Mucosa of rectum (tissue), 2 donors: ENCODE measurements around the gene DDX50.

ENCODE experiments used
- H3K27ac ChIP-seq, 2 donors: one replicate each; pipeline ENCODE4 v1.7.0; 2013; ENCODE audit warnings: inconsistent platforms in 2 of 2, low read depth in 2 of 2, low read length in 2 of 2
- H3K27me3 ChIP-seq, 2 donors: one replicate each; pipeline ENCODE4 v1.7.0; 2013; ENCODE audit warnings: low read length in 2 of 2; ENCODE audit not compliant: control insufficient read depth in 2 of 2, insufficient read depth in 2 of 2
- H3K36me3 ChIP-seq, 2 donors: one replicate each; pipeline ENCODE4 v1.7.0; 2013; ENCODE audit warnings: low read length in 2 of 2; ENCODE audit not compliant: control insufficient read depth in 2 of 2, insufficient read depth in 2 of 2
- H3K4me1 ChIP-seq, 2 donors: one replicate each; pipeline ENCODE4 v1.7.0; 2013; ENCODE audit warnings: low read length in 2 of 2, mild to moderate bottlenecking in 1 of 2; ENCODE audit not compliant: control insufficient read depth in 2 of 2, insufficient read depth in 2 of 2
- H3K4me3 ChIP-seq, 2 donors: one replicate each; pipeline ENCODE4 v1.7.0; 2013; ENCODE audit warnings: low read length in 2 of 2
- H3K9ac ChIP-seq, 2 donors: one replicate each; pipeline ENCODE4 v1.7.0; 2013; ENCODE audit warnings: low read length in 2 of 2, low read depth in 1 of 2, mild to moderate bottlenecking in 1 of 2
- H3K9me3 ChIP-seq, 2 donors: one replicate each; pipeline ENCODE4 v1.7.0; 2013; ENCODE audit warnings: low read length in 2 of 2; ENCODE audit not compliant: control insufficient read depth in 2 of 2
- donor health status: healthy.
- donor health status: Normal muscosa, but diverticular disease.

Gene DDX50

DNA sequence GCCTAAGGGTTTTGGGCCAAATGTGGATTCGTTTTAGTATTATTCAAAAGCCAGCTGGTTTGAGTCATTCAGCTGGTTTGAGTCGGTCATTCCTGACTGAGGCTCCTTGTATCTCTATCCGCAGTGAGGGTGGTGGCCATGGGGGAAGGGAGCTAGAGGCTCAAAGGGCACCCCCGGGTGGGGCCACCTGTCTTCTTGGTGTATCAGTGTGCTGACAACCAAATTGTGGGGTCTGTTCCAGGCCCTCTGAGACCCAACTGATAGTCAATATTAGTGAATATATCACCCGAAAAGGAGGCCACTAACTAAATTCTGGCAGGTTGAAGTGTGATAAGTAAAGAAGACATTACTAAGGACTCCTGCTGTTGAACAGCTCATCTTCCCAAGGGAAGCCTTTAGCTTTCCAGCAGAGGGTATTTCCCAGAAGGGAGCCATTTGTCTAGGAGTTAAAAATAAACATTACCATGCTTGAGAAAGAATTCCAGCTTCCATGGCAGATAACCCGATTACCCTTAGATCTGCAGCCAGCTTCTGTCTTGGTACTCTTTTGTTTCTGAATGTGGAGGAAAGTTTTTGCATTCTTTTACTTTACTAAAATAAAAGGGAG lies 29.9 kb upstream of the DDX50 start:
- Histone ChIP-seq H3K4me3 (no peak overlapping the region), H3K36me3 (no peaks in the 10 kb centered on the region), H3K9me3 (no peaks in the 10 kb centered on the region), H3K27me3 (no peaks in the 10 kb centered on the region), H3K9ac (no peak overlapping the region), H3K4me1 (no peaks in the 10 kb centered on the region), H3K27ac (peak overlapping the region in 1 of 2 donors; percentile 27)

DNA sequence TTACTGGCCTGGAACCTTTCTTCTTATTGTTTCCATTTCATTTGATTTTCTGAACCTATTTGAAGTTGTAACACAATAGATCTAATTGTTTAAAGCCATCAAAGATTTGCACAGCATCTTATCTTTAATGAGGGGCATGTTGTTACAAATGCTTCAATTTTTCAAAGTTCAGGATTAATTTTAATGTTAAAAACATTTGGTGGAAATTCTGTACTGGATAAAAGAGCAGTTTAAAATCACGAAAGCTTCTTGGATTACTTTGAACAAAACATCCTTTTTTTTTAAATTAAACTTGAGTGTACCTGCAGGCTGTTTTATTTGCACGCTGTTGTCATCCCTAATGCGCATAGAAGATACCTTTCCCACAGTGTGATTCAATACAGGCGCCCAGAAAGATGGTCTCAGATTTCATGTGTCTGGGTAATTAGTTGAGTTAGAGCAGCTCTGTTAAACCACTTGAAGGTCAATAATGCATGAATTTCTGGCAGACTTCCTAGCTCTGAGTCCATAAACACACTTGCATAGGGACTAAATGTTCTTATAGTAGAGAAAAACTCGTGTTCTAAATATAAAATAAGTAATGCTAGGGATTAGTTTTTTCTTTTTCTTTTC lies 29.3 kb upstream of the DDX50 start:
- H3K4me1 ChIP-seq: peaks cover 0 to 4% of the 10 kb centered on the region in 2 donors
- H3K27ac ChIP-seq: no peak overlapping the region
- H3K27me3 ChIP-seq: no peaks in the 10 kb centered on the region
- H3K36me3 ChIP-seq: no peaks in the 10 kb centered on the region
- no peaks in the 10 kb centered on the region for H3K9me3 ChIP-seq
- H3K9ac ChIP-seq: no peak overlapping the region
- H3K4me3 ChIP-seq: no peak overlapping the region

DNA sequence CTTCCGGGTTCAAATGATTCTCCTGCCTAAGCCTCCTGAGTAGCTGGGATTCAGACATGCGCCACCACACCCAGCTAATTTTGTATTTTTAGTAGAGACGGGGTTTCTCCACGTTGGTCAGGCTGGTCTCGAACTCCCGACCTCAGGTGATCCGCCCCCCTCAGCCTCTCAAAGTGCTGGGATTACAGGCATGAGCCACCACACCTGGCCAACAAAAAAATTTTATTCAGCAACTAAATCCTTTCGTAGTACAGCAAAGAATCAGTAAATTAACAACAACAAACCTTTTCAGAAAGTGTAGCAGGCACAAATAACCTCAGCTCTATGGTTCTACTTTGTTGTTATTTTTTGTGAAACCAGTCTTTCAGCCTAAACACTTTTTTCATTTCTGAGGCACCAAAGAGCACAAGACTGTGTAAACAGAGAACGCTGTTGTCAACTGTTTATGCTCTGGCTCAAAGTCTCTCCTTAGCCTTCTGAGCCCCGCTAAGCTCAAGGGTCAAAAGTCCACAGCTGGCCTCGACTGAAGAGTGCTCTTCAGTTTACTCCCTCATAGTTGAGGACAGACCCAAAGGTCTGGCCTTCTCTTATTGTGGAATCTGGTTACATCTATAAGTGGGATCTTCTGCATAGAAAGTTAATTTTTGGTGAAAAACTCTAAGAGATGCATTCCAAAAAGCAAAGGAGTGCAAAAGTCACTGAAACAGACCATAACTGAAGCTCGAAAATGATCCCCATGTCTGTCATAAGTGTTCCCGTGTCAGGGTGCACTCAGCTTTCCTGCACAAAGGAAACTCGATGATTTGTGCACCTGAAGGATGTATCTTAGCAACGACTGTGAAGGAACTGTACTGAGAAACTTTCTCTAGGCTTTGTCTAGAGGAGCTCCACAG lies 24.6 kb upstream of the DDX50 start:
- Histone ChIP-seq H3K9me3 (no peaks in the 10 kb centered on the region), H3K27ac (no peak overlapping the region), H3K27me3 (no peaks in the 10 kb centered on the region), H3K9ac (no peak overlapping the region), H3K4me1 (peaks cover 5 to 15% of the 10 kb centered on the region in 2 donors), H3K4me3 (no peak overlapping the region), H3K36me3 (no peaks in the 10 kb centered on the region)

DNA sequence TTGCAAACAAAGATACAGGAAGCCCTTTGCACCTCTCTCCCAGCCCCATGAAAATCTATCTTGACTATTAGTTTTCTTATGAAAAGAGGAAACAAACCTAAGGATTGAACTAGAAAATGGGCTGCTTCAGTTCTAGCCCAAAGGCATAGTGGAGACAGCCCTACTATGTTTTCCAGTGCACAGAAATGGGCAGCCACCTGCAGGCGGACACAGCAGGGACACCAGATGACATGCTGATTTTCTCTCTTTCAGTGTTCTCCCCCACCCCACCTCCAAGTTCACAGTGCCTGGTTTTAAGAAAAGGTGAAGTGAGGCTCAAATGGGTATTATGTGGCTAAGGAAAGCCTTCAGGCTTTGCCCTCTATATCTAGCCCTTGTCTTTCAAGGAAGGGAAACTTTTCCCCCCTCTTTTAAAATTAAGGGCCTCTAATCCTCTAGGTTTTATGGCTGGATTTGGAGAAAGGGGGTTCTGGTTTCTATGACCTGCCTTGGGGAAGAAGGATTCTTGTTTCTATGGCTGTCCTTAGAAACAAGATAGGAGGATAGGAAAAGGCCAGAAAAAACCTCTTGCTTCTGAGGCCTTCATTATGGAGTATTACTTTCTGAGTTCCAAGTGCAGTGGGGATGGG lies 23.5 kb upstream of the DDX50 start:
- Histone ChIP-seq H3K9me3 (no peaks in the 10 kb centered on the region), H3K27me3 (no peaks in the 10 kb centered on the region), H3K4me1 (peaks cover 5 to 15% of the 10 kb centered on the region in 2 donors), H3K36me3 (no peaks in the 10 kb centered on the region), H3K9ac (no peak overlapping the region), H3K27ac (no peak overlapping the region), H3K4me3 (no peak overlapping the region)

DNA sequence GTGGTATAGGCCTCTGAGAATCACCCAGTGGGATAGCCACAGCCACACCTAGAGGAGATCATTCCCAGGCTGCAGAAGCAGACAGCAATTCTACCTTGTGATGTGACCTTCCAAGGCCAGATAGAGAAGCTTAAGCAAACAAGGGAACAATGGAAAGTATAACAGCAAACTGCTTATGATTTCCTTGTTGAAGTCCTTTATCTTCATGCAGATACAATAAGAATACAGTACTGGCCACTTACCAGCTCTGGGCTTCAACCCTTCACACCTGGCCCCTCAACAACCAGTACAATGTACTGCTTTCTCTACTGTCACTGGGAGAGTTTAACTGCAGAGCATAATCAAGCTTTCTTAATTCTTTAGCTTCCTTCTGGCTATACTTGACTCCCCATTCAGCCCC lies 22.6 kb upstream of the DDX50 start:
- Histone ChIP-seq H3K9me3 (no peaks in the 10 kb centered on the region), H3K4me3 (no peak overlapping the region), H3K4me1 (peaks cover 5 to 15% of the 10 kb centered on the region in 2 donors), H3K9ac (no peak overlapping the region), H3K27me3 (no peaks in the 10 kb centered on the region), H3K27ac (peak overlapping the region in 1 of 2 donors; percentile 35), H3K36me3 (no peaks in the 10 kb centered on the region)

DNA sequence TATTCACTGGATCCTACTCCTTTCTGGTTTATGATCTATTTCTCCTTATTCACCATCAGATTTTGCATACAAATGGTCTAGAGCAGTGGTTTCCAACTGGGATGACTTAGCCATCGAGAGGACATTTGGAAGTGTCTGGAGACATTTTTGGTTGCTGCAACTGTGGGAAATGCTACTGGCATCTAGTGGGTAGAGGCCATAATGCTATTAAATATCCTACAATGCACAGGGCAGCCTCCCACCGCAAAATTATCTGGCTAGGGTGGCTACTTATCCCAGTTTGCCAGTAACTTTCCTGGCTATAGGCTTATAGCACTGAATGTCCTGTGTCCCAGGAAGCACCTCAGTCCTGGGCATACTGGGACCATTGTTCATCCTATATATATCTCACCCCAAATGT lies 21.5 kb upstream of the DDX50 start:
- H3K36me3 ChIP-seq: no peaks in the 10 kb centered on the region
- H3K4me1 ChIP-seq: peaks cover 5 to 15% of the 10 kb centered on the region in 2 donors
- no peaks in the 10 kb centered on the region for H3K27me3 ChIP-seq
- H3K27ac ChIP-seq: no peak overlapping the region
- H3K4me3 ChIP-seq: no peak overlapping the region
- no peak overlapping the region for H3K9ac ChIP-seq
- no peaks in the 10 kb centered on the region for H3K9me3 ChIP-seq

DNA sequence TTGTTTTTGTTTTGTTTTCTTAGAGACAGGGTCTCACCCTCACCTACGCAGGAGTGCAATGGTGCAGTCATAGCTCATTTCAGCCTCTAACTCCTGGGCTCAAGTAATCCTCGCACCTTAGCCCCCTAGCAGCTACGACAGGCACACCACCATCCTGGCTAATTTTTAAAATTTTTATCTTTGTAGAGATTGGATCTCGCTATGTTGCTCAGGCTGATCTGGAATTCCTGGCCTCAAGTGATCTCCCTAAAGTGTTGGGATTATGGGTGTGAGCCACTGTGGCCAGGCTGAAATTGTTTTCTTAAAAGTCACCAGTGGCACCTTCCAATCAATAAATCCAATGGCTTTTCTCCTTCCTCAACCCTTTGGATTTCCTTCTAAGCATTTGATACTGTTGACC lies 20.9 kb upstream of the DDX50 start:
- Histone ChIP-seq H3K4me3 (no peak overlapping the region), H3K27ac (no peak overlapping the region)

DNA sequence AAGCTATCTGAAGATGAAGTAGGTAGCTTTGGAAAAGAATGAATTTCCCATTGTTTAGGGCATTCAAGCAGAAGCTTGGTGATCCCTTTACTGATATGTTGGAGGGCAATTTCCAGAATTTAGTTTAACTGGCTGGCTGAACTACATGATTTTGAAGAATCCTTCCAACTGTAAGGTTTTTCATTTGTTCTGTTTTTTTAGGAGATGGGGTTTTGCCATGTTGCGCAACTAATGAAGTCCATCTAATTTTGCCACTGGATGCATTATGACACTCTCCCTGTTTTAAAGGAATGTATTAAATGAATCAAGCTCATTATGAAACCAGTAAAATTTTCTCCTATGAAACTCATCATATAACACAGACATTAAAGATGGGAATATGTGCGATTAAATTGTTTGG lies 6.1 kb upstream of the DDX50 start:
- Histone ChIP-seq H3K4me1 (peaks cover 0 to 3% of the 10 kb centered on the region in 2 donors), H3K27me3 (no peaks in the 10 kb centered on the region), H3K9me3 (no peaks in the 10 kb centered on the region), H3K4me3 (no peak overlapping the region), H3K9ac (no peak overlapping the region), H3K36me3 (no peaks in the 10 kb centered on the region), H3K27ac (no peak overlapping the region)

More for the DNA sequence above, 20.9 kb upstream of the DDX50 start:
- Histone ChIP-seq H3K36me3 (no peaks in the 10 kb centered on the region), H3K4me1 (peaks cover 5 to 15% of the 10 kb centered on the region in 2 donors), H3K9ac (no peak overlapping the region), H3K9me3 (no peaks in the 10 kb centered on the region), H3K27me3 (no peaks in the 10 kb centered on the region)

DNA sequence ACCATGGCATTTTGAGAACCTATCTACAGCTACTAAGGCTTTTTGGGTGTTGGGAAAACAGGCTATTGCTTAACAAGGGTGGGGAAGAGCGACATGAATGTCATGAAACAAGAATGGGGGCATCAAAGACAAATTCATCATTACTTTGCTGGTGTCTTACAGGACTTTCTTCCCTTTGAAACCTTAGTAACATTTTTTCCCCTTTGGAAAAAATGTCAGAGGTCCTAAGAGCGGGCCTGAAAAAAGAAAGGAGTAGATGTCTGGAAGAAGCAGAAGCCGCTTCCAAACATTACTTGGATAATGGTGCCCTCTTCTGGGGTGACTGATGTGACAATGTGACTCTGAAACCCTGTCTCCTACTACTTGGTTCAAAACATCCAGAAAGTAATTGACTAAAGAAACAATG lies 3.8 kb upstream of the DDX50 start:
- no peak overlapping the region for H3K4me3 ChIP-seq
- no peak overlapping the region for H3K9ac ChIP-seq
- H3K9me3 ChIP-seq: no peaks in the 10 kb centered on the region
- no peak overlapping the region for H3K27ac ChIP-seq
- H3K4me1 ChIP-seq: peaks cover 0 to 14% of the 10 kb centered on the region in 2 donors
- H3K36me3 ChIP-seq: no peaks in the 10 kb centered on the region
- H3K27me3 ChIP-seq: no peaks in the 10 kb centered on the region
